Measurements from ENCODE around the gene SPNS3.

GRCh38 chr17:4497101-4497824 lies 63.5 kb downstream of the SPNS3 start:
- TF ChIP-seq FOXK2 (IDR thresholded peaks at IDR 0.05), result no peak
- TF ChIP-seq TARDBP (IDR thresholded peaks at IDR 0.05), result no peak
